ENCODE measurements around the gene CLPTM1.

DNA sequence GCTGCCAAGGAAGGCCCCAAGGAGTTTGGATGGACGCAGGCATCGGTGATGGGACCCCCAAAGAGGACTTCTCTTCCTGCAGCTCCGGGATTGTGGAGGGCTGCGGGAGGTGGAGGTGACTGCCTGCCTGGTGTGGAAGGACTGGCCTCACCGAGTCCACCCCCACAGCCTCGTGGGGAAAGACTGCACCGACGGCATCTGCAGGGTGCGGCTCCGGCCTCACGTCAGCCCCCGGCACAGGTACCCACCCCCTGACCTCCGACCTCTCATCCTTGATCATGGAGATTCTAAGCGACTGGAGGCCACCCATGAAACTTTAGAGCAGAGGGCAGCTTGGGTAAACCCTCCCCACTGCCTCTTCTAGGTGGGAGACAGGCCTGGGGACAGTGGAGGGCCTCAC, 66.8 kb downstream of the CLPTM1 start:
- TF ChIP-seq, protein P1, sequence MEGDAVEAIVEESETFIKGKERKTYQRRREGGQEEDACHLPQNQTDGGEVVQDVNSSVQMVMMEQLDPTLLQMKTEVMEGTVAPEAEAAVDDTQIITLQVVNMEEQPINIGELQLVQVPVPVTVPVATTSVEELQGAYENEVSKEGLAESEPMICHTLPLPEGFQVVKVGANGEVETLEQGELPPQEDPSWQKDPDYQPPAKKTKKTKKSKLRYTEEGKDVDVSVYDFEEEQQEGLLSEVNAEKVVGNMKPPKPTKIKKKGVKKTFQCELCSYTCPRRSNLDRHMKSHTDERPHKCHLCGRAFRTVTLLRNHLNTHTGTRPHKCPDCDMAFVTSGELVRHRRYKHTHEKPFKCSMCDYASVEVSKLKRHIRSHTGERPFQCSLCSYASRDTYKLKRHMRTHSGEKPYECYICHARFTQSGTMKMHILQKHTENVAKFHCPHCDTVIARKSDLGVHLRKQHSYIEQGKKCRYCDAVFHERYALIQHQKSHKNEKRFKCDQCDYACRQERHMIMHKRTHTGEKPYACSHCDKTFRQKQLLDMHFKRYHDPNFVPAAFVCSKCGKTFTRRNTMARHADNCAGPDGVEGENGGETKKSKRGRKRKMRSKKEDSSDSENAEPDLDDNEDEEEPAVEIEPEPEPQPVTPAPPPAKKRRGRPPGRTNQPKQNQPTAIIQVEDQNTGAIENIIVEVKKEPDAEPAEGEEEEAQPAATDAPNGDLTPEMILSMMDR (IDR thresholded peaks at IDR 0.05; ENCODE audit: borderline replicate concordance, extremely low read depth, low read length, poor library complexity, severe bottlenecking), result no peak
- TF ChIP-seq EZH2 (IDR thresholded peaks at IDR 0.05; ENCODE audit: borderline replicate concordance, low read depth, low read length, severe bottlenecking), result no peak

Data from DND-41 (cell line).